ENCODE data around the gene ENPP6. TPM values are rescaled to one million over a fixed set of nuclear protein-coding genes. Genes with fewer than 3 reads are reported as not detected.

Gene ENPP6
- total and polyA plus RNA-seq, 2 donors (not counting 1 experiment from before 2014, with no cell fraction given): 0.01 TPM; not detected in 1

DNA sequence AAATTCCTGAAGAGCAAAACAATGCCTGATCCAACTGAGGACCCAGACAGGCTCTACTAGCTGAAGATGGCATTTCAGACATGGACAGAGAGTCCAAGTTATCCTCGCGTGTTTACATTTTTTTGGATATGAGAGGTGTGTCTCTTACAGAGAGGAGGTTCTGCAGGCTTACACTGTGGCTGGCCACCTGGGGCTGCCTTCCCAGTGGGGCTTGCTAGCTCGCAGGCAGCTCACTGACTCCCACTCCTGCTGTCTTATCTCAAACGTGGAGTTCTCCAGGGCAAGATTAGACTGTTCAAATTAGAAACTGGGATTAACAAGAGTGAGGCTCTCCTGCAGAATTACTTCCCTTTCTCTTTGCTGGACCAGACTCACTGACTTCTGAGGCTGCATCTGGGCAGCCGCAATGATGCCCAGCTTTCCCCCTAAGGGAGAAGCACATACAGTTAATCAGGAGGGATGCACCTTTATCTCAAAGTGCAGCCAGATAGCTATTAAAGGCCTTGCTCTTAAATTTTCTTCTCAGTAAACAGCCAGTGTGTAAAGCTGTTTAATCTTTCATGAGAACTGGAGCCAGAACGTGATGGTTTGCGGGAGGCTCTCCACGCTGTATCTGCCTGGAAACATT is 123.0 kb downstream of the ENPP6 start:
- H3K27me3 Mint-ChIP-seq: peaks cover 28% of the 10 kb centered on the region

DNA sequence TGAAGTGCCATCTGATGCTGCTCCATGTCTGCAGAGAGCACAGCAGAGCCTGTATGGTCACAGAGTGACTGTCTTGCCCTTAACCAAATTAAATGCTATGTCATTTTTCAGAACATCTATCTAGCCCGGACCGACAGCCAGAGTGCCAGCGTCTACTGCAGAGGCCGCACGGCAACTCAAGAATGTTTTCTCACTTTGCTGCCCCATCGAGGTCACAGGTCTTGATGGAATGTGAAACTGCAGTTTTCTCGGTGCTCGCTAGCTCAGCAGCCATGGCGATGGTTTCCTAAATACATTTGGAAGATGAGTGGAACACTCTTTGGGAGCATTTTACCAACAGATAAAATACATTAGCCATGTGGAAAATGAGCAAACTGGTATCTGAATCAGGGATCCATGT is 125.7 kb downstream of the ENPP6 start:
- no peak for TF ChIP-seq EZH2 (IDR thresholded peaks at IDR 0.05; ENCODE audit: borderline replicate concordance, insufficient read depth, low read depth, low read length, poor library complexity, severe bottlenecking)
- no peak for TF ChIP-seq CTCF (IDR thresholded peaks at IDR 0.05)
- H4K20me1 ChIP-seq (ENCODE audit: control insufficient read depth, insufficient read depth, low read length, poor library complexity, severe bottlenecking): no peaks in the 10 kb centered on the region
- intact Hi-C loops (cut with micrococcal nuclease): no loop called here
- no peak for ATAC-seq (ENCODE audit: low read depth)
- H3K4me3 Mint-ChIP-seq: no peak overlapping the region
- H3K27me3 ChIP-seq (replicated peaks in 1 of 4; ENCODE audit: control extremely low read depth in 1 of 4, control insufficient read depth in 3 of 4, insufficient read depth in 4 of 4, low read length in 3 of 4): no peaks in the 10 kb centered on the region
- no peak overlapping the region for H2AFZ ChIP-seq (ENCODE audit: insufficient read depth, low read depth, low read length, poor library complexity, severe bottlenecking)
- no peaks in the 10 kb centered on the region for H3K4me1 ChIP-seq (ENCODE audit: control insufficient read depth in 2 of 2, insufficient read depth in 2 of 2, low read length in 2 of 2)
- no peak overlapping the region for H3K27ac Mint-ChIP-seq
- H3K4me2 ChIP-seq (replicated peaks; ENCODE audit: low read depth, low read length, poor library complexity, severe bottlenecking): no peak overlapping the region
- no peak overlapping the region for H3K4me3 ChIP-seq (ENCODE audit: control extremely low read depth in 1 of 5, extremely low read depth in 1 of 5, insufficient read depth in 1 of 5, low read depth in 2 of 5, low read length in 4 of 5)
- no peaks in the 10 kb centered on the region for H3K9me3 Mint-ChIP-seq (ENCODE audit: insufficient read depth)
- no peak for DNase-seq
- no peaks in the 10 kb centered on the region for H3K9me3 ChIP-seq (ENCODE audit: control extremely low read depth in 1 of 3, control insufficient read depth in 2 of 3, insufficient read depth in 1 of 3, low read length in 2 of 3)
- no peak overlapping the region for H3K27ac ChIP-seq (ENCODE audit: low read length in 2 of 2)
- no peaks in the 10 kb centered on the region for H3K36me3 ChIP-seq (replicated peaks in 1 of 2; ENCODE audit: control extremely low read depth in 1 of 2, control insufficient read depth in 1 of 2, extremely low read depth in 1 of 2, insufficient read depth in 2 of 2, low read length in 1 of 2)
- ChIA-PET CTCF (no interaction called here), POLR2A (no interaction called here)
- H3K4me1 Mint-ChIP-seq: no peaks in the 10 kb centered on the region
- peaks cover 18% of the 10 kb centered on the region for H3K27me3 Mint-ChIP-seq
- 97% methylated on average over 6 of the region's 9 CpGs for WGBS (ENCODE audit: insufficient coverage)
- no peaks in the 10 kb centered on the region for H3K79me2 ChIP-seq (ENCODE audit: control insufficient read depth, insufficient read depth, low read length)
- H3K9ac ChIP-seq (ENCODE audit: low read length): no peak overlapping the region

More for the DNA sequence above, 123.0 kb downstream of the ENPP6 start:
- Mint-ChIP-seq H3K4me3 (no peak overlapping the region), H3K27ac (no peak overlapping the region), H3K9me3 (ENCODE audit: insufficient read depth) (no peaks in the 10 kb centered on the region), H3K4me1 (peaks cover 7% of the 10 kb centered on the region)
- WGBS (ENCODE audit: insufficient coverage): 90% methylated on average over 7 of the region's 8 CpGs
- ChIA-PET POLR2A (no interaction called here), CTCF (no interaction called here)
- Histone ChIP-seq H2AFZ (ENCODE audit: insufficient read depth, low read depth, low read length, poor library complexity, severe bottlenecking) (no peak overlapping the region), H3K79me2 (ENCODE audit: control insufficient read depth, insufficient read depth, low read length) (no peaks in the 10 kb centered on the region), H3K27me3 (replicated peaks in 1 of 4; ENCODE audit: control extremely low read depth in 1 of 4, control insufficient read depth in 3 of 4, insufficient read depth in 4 of 4, low read length in 3 of 4) (no peaks in the 10 kb centered on the region), H3K4me2 (replicated peaks; ENCODE audit: low read depth, low read length, poor library complexity, severe bottlenecking) (no peak overlapping the region), H3K4me3 (ENCODE audit: control extremely low read depth in 1 of 5, extremely low read depth in 1 of 5, insufficient read depth in 1 of 5, low read depth in 2 of 5, low read length in 4 of 5) (no peak overlapping the region), H3K27ac (ENCODE audit: low read length in 2 of 2) (no peak overlapping the region), H3K4me1 (ENCODE audit: control insufficient read depth in 2 of 2, insufficient read depth in 2 of 2, low read length in 2 of 2) (no peaks in the 10 kb centered on the region), H3K9ac (ENCODE audit: low read length) (no peak overlapping the region), H3K36me3 (replicated peaks in 1 of 2; ENCODE audit: control extremely low read depth in 1 of 2, control insufficient read depth in 1 of 2, extremely low read depth in 1 of 2, insufficient read depth in 2 of 2, low read length in 1 of 2) (no peaks in the 10 kb centered on the region), H4K20me1 (ENCODE audit: control insufficient read depth, insufficient read depth, low read length, poor library complexity, severe bottlenecking) (no peaks in the 10 kb centered on the region), H3K9me3 (ENCODE audit: control extremely low read depth in 1 of 3, control insufficient read depth in 2 of 3, insufficient read depth in 1 of 3, low read length in 2 of 3) (no peaks in the 10 kb centered on the region)
- ATAC-seq (ENCODE audit: low read depth) (no peak), DNase-seq (no peak)
- intact Hi-C loops (cut with micrococcal nuclease): no loop called here
- TF ChIP-seq CTCF (IDR thresholded peaks at IDR 0.05): no peak
